Transverse colon (tissue), 3 donors: ENCODE data around the gene KRT33B.

Experiments
- POLR2A ChIP-seq: fragments of 450-650 bp; IDR thresholded peaks from one replicate; pipeline ENCODE4 v1.6.1; 2016; ENCODE audit warnings: antibody characterized with exemption, mild to moderate bottlenecking, moderate library complexity
- TF ChIP-seq, protein P1 (sequence below), 5 experiments: fragments of 200-600 bp in 3 of 5; fragments of 450-650 bp in 2 of 5; sonication (generic) in 3 of 5; IDR thresholded peaks; 1 replicate in 2 of 5; 2 replicates in 3 of 5; pipeline ENCODE4 v1.5.1; 2016 to 2017; ENCODE audit warnings: antibody characterized with exemption in 5 of 5, inconsistent platforms in 3 of 5, mild to moderate bottlenecking in 2 of 5, moderate library complexity in 1 of 5

DNA sequence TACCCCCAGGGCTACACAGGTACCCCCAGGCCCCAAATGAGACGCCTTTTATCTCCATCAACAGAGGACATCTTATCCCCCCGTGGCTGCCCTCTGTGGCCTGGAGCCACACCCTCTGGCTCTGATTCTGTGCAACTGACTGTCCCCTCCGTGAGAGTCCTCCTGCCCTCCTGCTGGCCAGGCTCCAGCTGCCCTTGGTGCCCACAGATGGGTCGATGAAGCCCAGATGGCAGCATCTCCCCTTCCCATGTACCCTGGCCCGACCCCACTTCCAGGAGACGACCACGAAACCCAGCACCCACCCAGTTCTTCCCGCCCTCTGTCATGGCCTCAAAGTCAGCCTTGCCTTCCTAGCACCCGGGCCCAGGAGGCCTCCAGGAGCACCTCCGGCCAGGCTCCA lies 44.5 kb downstream of the KRT33B start:
- TF ChIP-seq, protein P1, sequence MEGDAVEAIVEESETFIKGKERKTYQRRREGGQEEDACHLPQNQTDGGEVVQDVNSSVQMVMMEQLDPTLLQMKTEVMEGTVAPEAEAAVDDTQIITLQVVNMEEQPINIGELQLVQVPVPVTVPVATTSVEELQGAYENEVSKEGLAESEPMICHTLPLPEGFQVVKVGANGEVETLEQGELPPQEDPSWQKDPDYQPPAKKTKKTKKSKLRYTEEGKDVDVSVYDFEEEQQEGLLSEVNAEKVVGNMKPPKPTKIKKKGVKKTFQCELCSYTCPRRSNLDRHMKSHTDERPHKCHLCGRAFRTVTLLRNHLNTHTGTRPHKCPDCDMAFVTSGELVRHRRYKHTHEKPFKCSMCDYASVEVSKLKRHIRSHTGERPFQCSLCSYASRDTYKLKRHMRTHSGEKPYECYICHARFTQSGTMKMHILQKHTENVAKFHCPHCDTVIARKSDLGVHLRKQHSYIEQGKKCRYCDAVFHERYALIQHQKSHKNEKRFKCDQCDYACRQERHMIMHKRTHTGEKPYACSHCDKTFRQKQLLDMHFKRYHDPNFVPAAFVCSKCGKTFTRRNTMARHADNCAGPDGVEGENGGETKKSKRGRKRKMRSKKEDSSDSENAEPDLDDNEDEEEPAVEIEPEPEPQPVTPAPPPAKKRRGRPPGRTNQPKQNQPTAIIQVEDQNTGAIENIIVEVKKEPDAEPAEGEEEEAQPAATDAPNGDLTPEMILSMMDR (IDR thresholded peaks at IDR 0.05), result no peak
- no peak for TF ChIP-seq POLR2A
